Middle frontal gyrus (tissue), 1 donor: ENCODE data around the gene C5orf34.
"Not testable (repeated sequence)": the region's sequence is repeated elsewhere in the genome, so short reads cannot be mapped to it uniquely, and the experiment has no call there.

ENCODE experiments used
- DNase-seq: peaks from one replicate; pipeline ENCODE4 v3.0.0-alpha.2; 2015; ENCODE audit warnings: low spot score; ENCODE audit errors: extremely low spot score

C5orf34 gene

GRCh38 chr5:43514471-43514815 is 505 bp downstream of the C5orf34 start:
- DNase-seq = no peak

- DNase-seq = no peak
Observed at GRCh38 chr5:43514025-43514424, 923 bp downstream of the C5orf34 start.

GRCh38 chr5:43511062-43511461 is 3.9 kb downstream of the C5orf34 start:
- DNase-seq = not testable (repeated sequence)

- no peak for DNase-seq
Observed at GRCh38 chr5:43498581-43498980, 16.4 kb downstream of the C5orf34 start.

- no peak for DNase-seq
Observed at GRCh38 chr5:43497311-43498104, 17.4 kb downstream of the C5orf34 start.

- no peak for DNase-seq
Observed at GRCh38 chr5:43491326-43491725, 23.6 kb downstream of the C5orf34 start.

GRCh38 chr5:43486353-43486752 is 28.6 kb downstream of the C5orf34 start:
- no peak for DNase-seq

- no peak for DNase-seq
Observed at GRCh38 chr5:43485406-43485805, 29.5 kb downstream of the C5orf34 start.

GRCh38 chr5:43484106-43484849 is 30.7 kb downstream of the C5orf34 start:
- DNase-seq = peak; percentile 45

GRCh38 chr5:43483298-43484105 is 31.4 kb downstream of the C5orf34 start, which contains the start of gene TMEM267:
Gene TMEM267, minus strand, starts transcription at chr5:43483865. Its CDS starts 29,896 bp downstream, at chr5:43453969.
- peak; percentile 94 for DNase-seq

GRCh38 chr5:43482490-43483297 is 32.3 kb downstream of the C5orf34 start:
- no peak for DNase-seq

GRCh38 chr5:43469671-43470391 is 45.1 kb downstream of the C5orf34 start:
- no peak for DNase-seq

GRCh38 chr5:43467100-43467499 is 47.8 kb downstream of the C5orf34 start:
- no peak for DNase-seq

GRCh38 chr5:43465455-43465854 is 49.5 kb downstream of the C5orf34 start:
- not testable (repeated sequence) for DNase-seq

- no peak for DNase-seq
Observed at GRCh38 chr5:43461066-43461465, 53.9 kb downstream of the C5orf34 start.

GRCh38 chr5:43456556-43456955 is 58.4 kb downstream of the C5orf34 start:
- DNase-seq = no peak

GRCh38 chr5:43441575-43441974 is 73.4 kb downstream of the C5orf34 start:
- not testable (repeated sequence) for DNase-seq

GRCh38 chr5:43437062-43437660 is 77.8 kb downstream of the C5orf34 start:
- no peak for DNase-seq
